MM.1S (cell line): ENCODE measurements around the gene TAAR9.

Experiments used
- DNase-seq: peaks from one replicate; pipeline ENCODE4 v3.0.0-alpha.2; 2015
- H2AFZ ChIP-seq: fragments of 300-600 bp; sonication (generic); 2 replicates; pipeline ENCODE4 v1.6.0; 2016; ENCODE audit warnings: antibody characterized with exemption, low read length
- H3F3A ChIP-seq: fragments of 300-600 bp; sonication (generic); 2 replicates; pipeline ENCODE4 v1.6.1; 2016; ENCODE audit warnings: mild to moderate bottlenecking, antibody characterized with exemption, low read length, moderate library complexity, mixed read lengths; ENCODE audit not compliant: insufficient read depth
- H3K27ac ChIP-seq: fragments of 300-600 bp; sonication (generic); 2 replicates; pipeline ENCODE4 v1.5.1; 2016; ENCODE audit warnings: mild to moderate bottlenecking, low read length
- H3K27me3 ChIP-seq: fragments of 300-600 bp; sonication (generic); replicated peaks from 2 replicates; pipeline ENCODE4 v1.6.0; 2016; ENCODE audit warnings: low read length; ENCODE audit not compliant: insufficient read depth
- H3K36me3 ChIP-seq: fragments of 300-600 bp; sonication (generic); replicated peaks from 2 replicates; pipeline ENCODE4 v1.6.1; 2016; ENCODE audit warnings: mild to moderate bottlenecking, low read length, mixed read lengths; ENCODE audit not compliant: insufficient read depth
- H3K4me1 ChIP-seq: fragments of 300-600 bp; sonication (generic); 2 replicates; pipeline ENCODE4 v1.6.1; 2016; ENCODE audit warnings: low read length, mixed read lengths
- H3K4me2 ChIP-seq: fragments of 300-600 bp; sonication (generic); 2 replicates; pipeline ENCODE4 v1.6.0; 2016; ENCODE audit warnings: low read depth, low read length
- H3K4me3 ChIP-seq: fragments of 300-600 bp; sonication (generic); 2 replicates; pipeline ENCODE4 v1.5.1; 2016; ENCODE audit warnings: low read length, mixed read lengths
- H3K79me2 ChIP-seq: fragments of 300-600 bp; sonication (generic); 2 replicates; pipeline ENCODE4 v1.6.1; 2016; ENCODE audit warnings: mixed run types, low read length, mixed read lengths
- H3K9ac ChIP-seq: fragments of 300-600 bp; sonication (generic); 2 replicates; pipeline ENCODE4 v1.6.1; 2016; ENCODE audit warnings: low read length, mixed read lengths
- H3K9me2 ChIP-seq: fragments of 300-600 bp; sonication (generic); replicated peaks from 2 replicates; pipeline ENCODE4 v1.6.1; 2016; ENCODE audit warnings: mild to moderate bottlenecking, low read length, mixed read lengths; ENCODE audit not compliant: insufficient read depth
- H3K9me3 ChIP-seq: fragments of 300-600 bp; sonication (generic); replicated peaks from 2 replicates; pipeline ENCODE4 v1.6.1; 2016; ENCODE audit warnings: mild to moderate bottlenecking, low read length, mixed read lengths; ENCODE audit not compliant: insufficient read depth
- H4K20me1 ChIP-seq: fragments of 300-600 bp; sonication (generic); 2 replicates; pipeline ENCODE4 v1.6.1; 2016; ENCODE audit warnings: mild to moderate bottlenecking, low read length, moderate library complexity, mixed read lengths; ENCODE audit not compliant: insufficient read depth
- EZH2 ChIP-seq: fragments of 300-600 bp; sonication (generic); optimal IDR thresholded peaks from 2 replicates; pipeline ENCODE3; 2017; ENCODE audit warnings: low read depth, mild to moderate bottlenecking, antibody characterized with exemption, low read length, mixed read lengths
- EZH2phosphoT487 ChIP-seq: fragments of 300-600 bp; sonication (generic); IDR thresholded peaks from 2 replicates; pipeline ENCODE4 v1.6.1; 2018; ENCODE audit warnings: antibody characterized with exemption, low read length
- TF ChIP-seq, protein P1 (sequence below): fragments of 300-600 bp; sonication (generic); IDR thresholded peaks from 2 replicates; pipeline ENCODE4 v1.5.1; 2016; ENCODE audit warnings: antibody characterized with exemption, low read length, mixed read lengths

TAAR9 gene

DNA sequence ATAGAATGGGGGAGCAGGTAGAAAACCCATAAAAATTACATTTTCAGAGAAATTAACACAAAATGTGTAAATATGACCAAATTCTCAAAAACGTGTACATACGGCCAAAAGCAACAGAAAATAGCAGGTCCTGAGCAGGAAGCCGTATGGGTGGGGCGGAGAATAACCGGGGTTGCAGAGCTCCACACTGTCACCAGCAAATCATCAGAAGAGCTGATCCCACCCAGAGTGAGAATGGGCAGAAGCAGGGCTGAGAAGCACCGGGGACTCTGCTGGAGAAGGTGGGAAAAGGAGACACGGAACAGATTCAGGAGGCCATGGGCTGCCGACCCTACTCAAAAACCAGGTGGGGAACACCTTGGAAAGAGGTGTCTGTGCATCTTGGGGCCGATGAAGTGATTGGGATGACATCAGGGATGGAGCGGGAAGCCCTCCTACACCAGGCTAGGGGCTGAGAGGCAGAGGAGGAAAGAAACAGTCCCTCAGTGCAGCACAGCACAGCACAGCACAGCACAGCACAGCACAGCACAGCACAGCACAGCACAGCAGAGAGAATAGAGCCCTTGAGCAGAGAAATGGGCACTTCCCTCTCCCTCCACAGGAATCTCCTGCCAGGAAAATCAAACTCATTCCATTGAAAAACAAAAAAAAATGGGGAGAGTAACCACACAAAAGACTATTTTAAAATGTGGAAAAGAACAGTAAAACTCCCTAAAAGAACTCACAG, 47.4 kb upstream of the TAAR9 start:
- Histone ChIP-seq H3K4me2 (peak overlapping the region; percentile 29; the same call in 1 of the 2 replicates), H4K20me1 (no peaks in the 10 kb centered on the region; the same call in 1 of the 2 replicates), H2AFZ (no peak overlapping the region), H3K36me3 (peaks cover 3% of the 10 kb centered on the region; the same call in 1 of the 2 replicates), H3K27ac (peak overlapping the region; percentile 28; the same call in 1 of the 2 replicates), H3K9ac (no peak overlapping the region), H3K4me3 (peak overlapping the region; percentile 12; the same call in 1 of the 2 replicates), H3K9me3 (no peaks in the 10 kb centered on the region), H3K79me2 (peaks cover 92% of the 10 kb centered on the region), H3K27me3 (no peaks in the 10 kb centered on the region), H3K9me2 (no peaks in the 10 kb centered on the region), H3F3A (0 out of 2 replicates have a peak, but pooled peaks cover 3% of the 10 kb centered on the region), H3K4me1 (peaks cover 16% of the 10 kb centered on the region)
- TF ChIP-seq EZH2 (no peak), EZH2phosphoT487 (no peak)
- TF ChIP-seq, protein P1, sequence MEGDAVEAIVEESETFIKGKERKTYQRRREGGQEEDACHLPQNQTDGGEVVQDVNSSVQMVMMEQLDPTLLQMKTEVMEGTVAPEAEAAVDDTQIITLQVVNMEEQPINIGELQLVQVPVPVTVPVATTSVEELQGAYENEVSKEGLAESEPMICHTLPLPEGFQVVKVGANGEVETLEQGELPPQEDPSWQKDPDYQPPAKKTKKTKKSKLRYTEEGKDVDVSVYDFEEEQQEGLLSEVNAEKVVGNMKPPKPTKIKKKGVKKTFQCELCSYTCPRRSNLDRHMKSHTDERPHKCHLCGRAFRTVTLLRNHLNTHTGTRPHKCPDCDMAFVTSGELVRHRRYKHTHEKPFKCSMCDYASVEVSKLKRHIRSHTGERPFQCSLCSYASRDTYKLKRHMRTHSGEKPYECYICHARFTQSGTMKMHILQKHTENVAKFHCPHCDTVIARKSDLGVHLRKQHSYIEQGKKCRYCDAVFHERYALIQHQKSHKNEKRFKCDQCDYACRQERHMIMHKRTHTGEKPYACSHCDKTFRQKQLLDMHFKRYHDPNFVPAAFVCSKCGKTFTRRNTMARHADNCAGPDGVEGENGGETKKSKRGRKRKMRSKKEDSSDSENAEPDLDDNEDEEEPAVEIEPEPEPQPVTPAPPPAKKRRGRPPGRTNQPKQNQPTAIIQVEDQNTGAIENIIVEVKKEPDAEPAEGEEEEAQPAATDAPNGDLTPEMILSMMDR, result no peak
- DNase-seq, result no peak

DNA sequence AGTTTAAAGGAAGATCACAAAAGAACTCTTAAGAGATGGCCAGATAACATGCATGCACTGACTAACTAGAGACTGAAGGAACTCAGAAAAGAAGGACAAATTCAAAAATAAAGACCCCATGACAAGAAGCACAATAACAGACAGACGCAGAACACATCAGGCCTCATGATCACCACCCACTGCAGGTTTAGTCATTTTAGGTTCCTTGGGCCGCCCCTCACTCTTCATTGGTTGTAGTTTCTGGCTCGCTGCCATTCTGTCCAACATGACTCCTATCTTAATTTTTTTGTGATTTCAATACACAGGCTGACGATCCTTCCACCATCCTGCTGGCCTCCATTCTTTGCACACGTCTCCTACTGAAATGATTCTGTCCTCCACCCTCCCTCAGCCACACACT, 46.8 kb upstream of the TAAR9 start:
- Histone ChIP-seq H2AFZ (no peak overlapping the region), H3K79me2 (peaks cover 92% of the 10 kb centered on the region), H3K9ac (no peak overlapping the region), H3K4me1 (peaks cover 21% of the 10 kb centered on the region), H3K27me3 (no peaks in the 10 kb centered on the region), H3K9me3 (no peaks in the 10 kb centered on the region), H3K4me3 (no peak overlapping the region), H3F3A (0 out of 2 replicates have a peak, but pooled peaks cover 4% of the 10 kb centered on the region), H3K36me3 (peaks cover 3% of the 10 kb centered on the region; the same call in 1 of the 2 replicates), H4K20me1 (no peaks in the 10 kb centered on the region; the same call in 1 of the 2 replicates), H3K4me2 (no peak overlapping the region), H3K9me2 (no peaks in the 10 kb centered on the region), H3K27ac (no peak overlapping the region)
- TF ChIP-seq EZH2phosphoT487 (no peak), EZH2 (no peak)
- TF ChIP-seq, protein P1, result no peak
- DNase-seq, result no peak

DNA sequence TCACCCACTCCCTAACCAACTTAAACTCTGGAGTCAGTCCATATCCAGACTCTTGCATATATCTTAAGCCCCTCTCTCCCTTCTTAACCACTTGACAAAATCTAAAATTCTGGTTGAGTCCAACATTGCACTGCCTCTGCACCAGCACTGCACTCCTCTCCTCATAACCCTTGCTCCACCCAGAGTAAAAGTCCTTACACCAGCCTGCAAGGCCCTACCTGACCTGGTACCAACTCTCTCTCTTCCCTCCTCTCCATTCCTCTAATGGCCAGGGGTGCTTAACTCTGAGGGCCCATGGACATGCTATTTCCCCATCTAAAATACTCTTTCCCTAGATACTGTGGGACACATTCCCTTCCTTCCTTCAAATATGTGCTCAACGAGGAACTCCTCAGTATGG, 46.2 kb upstream of the TAAR9 start:
- no peak overlapping the region for H3K27ac ChIP-seq
- H3K9me3 ChIP-seq, result no peaks in the 10 kb centered on the region
- no peak overlapping the region for H3K4me2 ChIP-seq

More for the DNA sequence above, 46.2 kb upstream of the TAAR9 start:
- H3K36me3 ChIP-seq, result peaks cover 3% of the 10 kb centered on the region; the same call in 1 of the 2 replicates
- peaks cover 94% of the 10 kb centered on the region for H3K79me2 ChIP-seq
- no peaks in the 10 kb centered on the region; the same call in 1 of the 2 replicates for H4K20me1 ChIP-seq
- no peak overlapping the region for H2AFZ ChIP-seq
- H3F3A ChIP-seq, result 0 out of 2 replicates have a peak, but pooled peaks cover 4% of the 10 kb centered on the region
- no peaks in the 10 kb centered on the region for H3K27me3 ChIP-seq
- no peaks in the 10 kb centered on the region for H3K9me2 ChIP-seq
- TF ChIP-seq, protein P1, result no peak
- TF ChIP-seq EZH2 (no peak), EZH2phosphoT487 (no peak)
- peaks cover 26% of the 10 kb centered on the region for H3K4me1 ChIP-seq
- no peak overlapping the region for H3K4me3 ChIP-seq
- DNase-seq, result no peak
- no peak overlapping the region for H3K9ac ChIP-seq
